ENCODE measurements around the gene MARCHF4. TPM values are rescaled to one million over a fixed set of nuclear protein-coding genes. Genes with fewer than 3 reads are reported as not detected.

MARCHF4 gene
- total and polyA plus RNA-seq, 9 of the 15 experiments (the other 6 are each of a cell fraction or from before 2014, with no cell fraction given): 0.05 TPM; not detected in 8

GRCh38 chr2:216385478-216385877, 13.2 kb upstream of the MARCHF4 start (continued):
- TF ChIP-seq CREBBP (IDR thresholded peaks at IDR 0.05; ENCODE audit: low read depth, low read length): no peak
- no peak for TF ChIP-seq NKRF (IDR thresholded peaks at IDR 0.05; ENCODE audit: borderline replicate concordance)
- no peak for TF ChIP-seq JUND (IDR thresholded peaks at IDR 0.05; ENCODE audit: borderline replicate concordance, low read depth, low read length)
- TF ChIP-seq JUND (tag; IDR thresholded peaks at IDR 0.05; ENCODE audit: borderline replicate concordance, low read depth, low read length): peak; percentile 27; the same call in 1 of the 3 replicates
- no peak for TF ChIP-seq ZNF717 (CRISPR knock-in tag; IDR thresholded peaks at IDR 0.05)
- no peak for TF ChIP-seq NFYB (IDR thresholded peaks at IDR 0.05; ENCODE audit: extremely low read depth, insufficient read length)
- no peak for TF ChIP-seq CGGBP1 (CRISPR knock-in tag; IDR thresholded peaks at IDR 0.05)
- TF ChIP-seq ZBTB1 (CRISPR knock-in tag; IDR thresholded peaks at IDR 0.05; ENCODE audit: borderline replicate concordance, low read depth): no peak
- no peak for TF ChIP-seq MEIS2 (IDR thresholded peaks at IDR 0.05; ENCODE audit: partially characterized antibody)
- TF ChIP-seq STAT5B (CRISPR knock-in tag; IDR thresholded peaks at IDR 0.05): no peak
- 0 out of 2 replicates have a peak, but pooled peaks have one; percentile 22 for TF ChIP-seq NFE2 (IDR thresholded peaks at IDR 0.05; ENCODE audit: low read depth)
- no peak for TF ChIP-seq PKNOX1 (IDR thresholded peaks at IDR 0.05)
- TF ChIP-seq SMARCE1 (IDR thresholded peaks at IDR 0.05): no peak
- TF ChIP-seq EGR1 (conservative IDR thresholded peaks at IDR 0.05): no peak
- no peak for TF ChIP-seq ZNF24 (IDR thresholded peaks at IDR 0.05)
- no peak for TF ChIP-seq ZNF75A (CRISPR knock-in tag; IDR thresholded peaks at IDR 0.05)
- TF ChIP-seq MTA1 (IDR thresholded peaks at IDR 0.05; ENCODE audit: borderline replicate concordance): no peak
- no peak for TF ChIP-seq TBP (optimal IDR thresholded peaks at IDR 0.05; ENCODE audit: low read depth, low read length)
- TF ChIP-seq CC2D1A (IDR thresholded peaks at IDR 0.05): no peak
- no peak for TF ChIP-seq FOXJ3 (CRISPR knock-in tag; IDR thresholded peaks at IDR 0.05)
- no peak for TF ChIP-seq THAP12 (CRISPR knock-in tag; IDR thresholded peaks at IDR 0.05)
- no peak for TF ChIP-seq ZNF785 (CRISPR knock-in tag; IDR thresholded peaks at IDR 0.05)
- no peak for TF ChIP-seq MCM3 (IDR thresholded peaks at IDR 0.05)

All from K562 (cell line).